ENCODE results near the gene ABCB9.
"Not testable (repeated sequence)": the region's sequence is repeated elsewhere in the genome, so short reads cannot be mapped to it uniquely, and the experiment has no call there.

ABCB9 gene

DNA sequence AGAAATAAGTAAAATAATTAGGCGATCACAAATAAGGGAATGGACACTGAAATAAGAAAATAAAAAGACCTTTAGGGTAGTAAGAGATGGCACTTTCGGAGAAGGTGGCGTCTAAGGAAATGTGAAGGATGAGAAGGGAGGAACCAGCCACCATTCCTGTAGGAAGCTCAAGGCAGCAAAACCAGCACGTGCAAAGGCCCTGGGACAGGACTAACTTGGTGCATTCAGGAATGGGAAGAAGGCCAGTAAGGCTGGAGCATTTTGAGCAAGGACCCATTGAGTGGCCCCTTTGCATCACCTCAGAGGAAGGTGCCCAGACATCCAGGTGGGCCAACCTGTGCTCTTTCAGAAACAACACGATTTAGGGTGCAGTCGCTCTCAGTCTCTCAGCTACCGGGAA is 69.6 kb downstream of the ABCB9 start:
- TF ChIP-seq, protein P1, sequence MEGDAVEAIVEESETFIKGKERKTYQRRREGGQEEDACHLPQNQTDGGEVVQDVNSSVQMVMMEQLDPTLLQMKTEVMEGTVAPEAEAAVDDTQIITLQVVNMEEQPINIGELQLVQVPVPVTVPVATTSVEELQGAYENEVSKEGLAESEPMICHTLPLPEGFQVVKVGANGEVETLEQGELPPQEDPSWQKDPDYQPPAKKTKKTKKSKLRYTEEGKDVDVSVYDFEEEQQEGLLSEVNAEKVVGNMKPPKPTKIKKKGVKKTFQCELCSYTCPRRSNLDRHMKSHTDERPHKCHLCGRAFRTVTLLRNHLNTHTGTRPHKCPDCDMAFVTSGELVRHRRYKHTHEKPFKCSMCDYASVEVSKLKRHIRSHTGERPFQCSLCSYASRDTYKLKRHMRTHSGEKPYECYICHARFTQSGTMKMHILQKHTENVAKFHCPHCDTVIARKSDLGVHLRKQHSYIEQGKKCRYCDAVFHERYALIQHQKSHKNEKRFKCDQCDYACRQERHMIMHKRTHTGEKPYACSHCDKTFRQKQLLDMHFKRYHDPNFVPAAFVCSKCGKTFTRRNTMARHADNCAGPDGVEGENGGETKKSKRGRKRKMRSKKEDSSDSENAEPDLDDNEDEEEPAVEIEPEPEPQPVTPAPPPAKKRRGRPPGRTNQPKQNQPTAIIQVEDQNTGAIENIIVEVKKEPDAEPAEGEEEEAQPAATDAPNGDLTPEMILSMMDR (IDR thresholded peaks at IDR 0.05): no peak

DNA sequence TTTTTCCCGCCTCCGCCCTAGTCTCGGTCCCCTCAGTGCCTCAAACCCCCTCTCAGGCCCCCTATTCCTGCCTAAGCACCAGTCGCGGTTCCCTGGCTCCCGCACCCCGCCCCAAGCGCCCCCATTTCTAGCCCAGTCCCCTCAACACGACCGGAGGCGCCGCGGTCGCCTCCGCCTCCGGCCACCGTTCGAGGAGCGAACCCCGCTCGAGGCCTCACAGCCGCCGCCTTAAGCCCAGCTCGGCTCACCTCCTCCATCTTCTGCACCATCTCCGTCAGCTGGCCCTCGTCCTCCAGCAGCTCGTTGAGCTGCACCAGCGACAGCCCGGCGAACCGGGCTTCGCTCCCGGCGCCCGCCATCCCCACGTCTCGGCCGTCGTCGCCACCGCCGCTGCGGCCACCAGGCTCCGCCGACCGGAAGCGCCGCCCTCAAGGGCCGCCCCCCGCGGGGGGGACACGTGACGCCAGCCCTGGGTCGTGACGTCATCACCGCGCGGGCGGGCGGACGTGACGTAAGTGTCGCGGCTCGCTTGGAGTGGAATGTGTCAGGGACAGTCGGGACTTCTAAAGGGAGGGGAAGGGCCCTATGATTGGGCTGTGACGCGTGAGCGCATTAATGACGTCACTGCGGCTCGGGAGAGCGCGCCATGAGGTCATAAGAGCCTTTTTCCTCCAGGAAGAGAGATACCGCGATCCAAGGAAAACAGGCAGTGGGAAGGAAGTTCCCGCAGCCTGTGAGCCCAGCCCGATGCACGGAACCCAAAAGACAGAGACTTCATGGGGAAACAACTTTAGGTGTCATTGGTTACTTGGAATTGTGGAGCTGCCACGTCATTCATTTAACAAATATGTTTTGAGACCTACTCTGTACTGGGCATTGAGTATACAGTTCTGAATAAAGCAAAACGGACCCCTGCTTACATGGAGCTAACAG is 70.3 kb downstream of the ABCB9 start, which contains the start of gene VPS37B:
Gene VPS37B (minus strand): TSS at position 421 of the 933 bp plus-strand sequence. CDS start 62 bp downstream, at position 359.
- peak within 1 kb of the TSS; percentile 42 for H3K27ac Mint-ChIP-seq
- H3K4me1 Mint-ChIP-seq: peaks cover 42% of the 10 kb centered on the region
- TF ChIP-seq, protein P1 (IDR thresholded peaks at IDR 0.05): no peak

More for the DNA sequence above, 69.6 kb downstream of the ABCB9 start:
- Mint-ChIP-seq H3K36me3 (ENCODE audit: low read depth) (no peaks in the 10 kb centered on the region), H3K9me3 (peaks cover 7% of the 10 kb centered on the region), H3K27me3 (ENCODE audit: low read depth, poor library complexity) (peaks cover 44% of the 10 kb centered on the region), H3K4me3 (peak overlapping the region; percentile 94), H3K27ac (no peak overlapping the region), H3K4me1 (peaks cover 36% of the 10 kb centered on the region)
- no peak for DNase-seq

DNA sequence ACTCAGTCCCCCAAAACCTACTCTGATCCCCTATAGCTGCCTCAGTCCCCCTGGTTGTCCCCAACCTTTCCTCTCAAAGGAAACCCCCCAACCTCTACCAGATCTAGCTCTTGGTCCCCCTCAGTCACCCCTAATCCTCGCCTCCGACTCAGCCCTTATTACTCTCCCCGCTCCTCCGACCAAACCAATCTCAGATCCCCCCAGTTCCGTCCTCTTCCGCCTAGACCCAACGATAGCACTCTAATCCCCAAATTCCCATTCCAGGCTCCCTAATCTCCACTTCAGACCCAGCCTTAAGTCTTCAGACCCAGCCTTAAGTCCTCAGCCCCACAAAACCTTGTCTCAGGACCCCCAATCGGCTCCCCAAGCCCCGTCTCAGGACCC is 71.0 kb downstream of the ABCB9 start:
- H3K4me1 Mint-ChIP-seq: peaks cover 48% of the 10 kb centered on the region
- H3K4me3 Mint-ChIP-seq: peak overlapping the region; percentile 94
- H3K36me3 Mint-ChIP-seq (ENCODE audit: low read depth): no peaks in the 10 kb centered on the region
- H3K27ac Mint-ChIP-seq: no peak overlapping the region
- TF ChIP-seq, protein P1 (IDR thresholded peaks at IDR 0.05): no peak
- no peak for DNase-seq
- H3K9me3 Mint-ChIP-seq: peaks cover 7% of the 10 kb centered on the region
- peaks cover 35% of the 10 kb centered on the region for H3K27me3 Mint-ChIP-seq (ENCODE audit: low read depth, poor library complexity)

More for the DNA sequence above, 70.3 kb downstream of the ABCB9 start, which contains the start of gene VPS37B:
- Mint-ChIP-seq H3K27me3 (ENCODE audit: low read depth, poor library complexity) (peaks cover 40% of the 10 kb centered on the region), H3K9me3 (peaks cover 7% of the 10 kb centered on the region), H3K36me3 (ENCODE audit: low read depth) (no peaks in the 10 kb centered on the region), H3K4me3 (peak within 1 kb of the TSS; percentile 94)
- DNase-seq: peak; percentile 87

DNA sequence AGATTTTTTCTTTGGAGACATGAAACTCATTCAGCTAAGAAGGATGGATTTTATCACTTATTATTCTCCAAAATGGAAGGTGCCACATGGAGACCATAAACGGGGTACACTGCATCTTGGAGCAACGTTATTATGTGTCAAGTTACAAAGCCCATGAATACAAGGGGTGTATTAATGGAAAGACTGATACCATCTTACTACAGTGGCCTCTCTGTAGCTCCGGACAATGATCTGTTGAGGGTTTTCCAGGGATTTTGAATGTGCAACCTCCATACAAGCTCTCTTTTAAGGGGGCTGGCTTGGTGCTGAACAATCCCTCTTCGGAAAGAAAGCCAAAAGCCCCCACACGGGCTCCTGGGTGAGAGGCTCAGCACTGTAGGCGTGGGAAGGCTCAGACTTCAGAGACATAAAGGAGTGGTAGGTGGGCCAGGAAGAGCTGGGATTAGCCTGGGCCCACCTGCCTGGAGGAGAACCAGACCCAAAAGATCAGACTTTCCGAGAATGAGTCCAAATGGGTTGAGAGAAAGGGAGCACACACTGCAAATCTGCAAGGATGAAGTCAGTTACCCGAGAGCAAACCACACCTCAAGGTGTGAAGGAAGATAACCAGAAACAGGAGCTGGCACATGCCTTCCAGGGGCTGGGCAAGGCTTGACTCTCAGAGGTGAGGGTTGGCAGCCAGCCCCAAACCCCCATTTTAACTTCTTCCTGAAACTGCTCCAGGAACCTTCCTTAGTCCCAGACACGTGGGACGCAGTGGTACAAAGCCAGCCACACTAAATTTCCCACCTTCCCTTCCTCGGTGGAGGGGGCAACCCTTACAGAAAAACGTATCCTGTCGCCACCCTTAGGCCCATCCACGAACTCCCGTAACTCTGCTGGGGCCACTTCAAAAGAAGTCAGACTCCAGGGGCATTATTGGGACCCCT is 71.8 kb downstream of the ABCB9 start:
- peaks cover 7% of the 10 kb centered on the region for H3K9me3 Mint-ChIP-seq
- peak overlapping the region; percentile 94 for H3K4me3 Mint-ChIP-seq
- no peak for DNase-seq
- TF ChIP-seq, protein P1 (IDR thresholded peaks at IDR 0.05): no peak
- H3K36me3 Mint-ChIP-seq (ENCODE audit: low read depth): no peaks in the 10 kb centered on the region
- peak overlapping the region; percentile 59 for H3K27ac Mint-ChIP-seq
- peaks cover 28% of the 10 kb centered on the region for H3K27me3 Mint-ChIP-seq (ENCODE audit: low read depth, poor library complexity)
- peaks cover 53% of the 10 kb centered on the region for H3K4me1 Mint-ChIP-seq

DNA sequence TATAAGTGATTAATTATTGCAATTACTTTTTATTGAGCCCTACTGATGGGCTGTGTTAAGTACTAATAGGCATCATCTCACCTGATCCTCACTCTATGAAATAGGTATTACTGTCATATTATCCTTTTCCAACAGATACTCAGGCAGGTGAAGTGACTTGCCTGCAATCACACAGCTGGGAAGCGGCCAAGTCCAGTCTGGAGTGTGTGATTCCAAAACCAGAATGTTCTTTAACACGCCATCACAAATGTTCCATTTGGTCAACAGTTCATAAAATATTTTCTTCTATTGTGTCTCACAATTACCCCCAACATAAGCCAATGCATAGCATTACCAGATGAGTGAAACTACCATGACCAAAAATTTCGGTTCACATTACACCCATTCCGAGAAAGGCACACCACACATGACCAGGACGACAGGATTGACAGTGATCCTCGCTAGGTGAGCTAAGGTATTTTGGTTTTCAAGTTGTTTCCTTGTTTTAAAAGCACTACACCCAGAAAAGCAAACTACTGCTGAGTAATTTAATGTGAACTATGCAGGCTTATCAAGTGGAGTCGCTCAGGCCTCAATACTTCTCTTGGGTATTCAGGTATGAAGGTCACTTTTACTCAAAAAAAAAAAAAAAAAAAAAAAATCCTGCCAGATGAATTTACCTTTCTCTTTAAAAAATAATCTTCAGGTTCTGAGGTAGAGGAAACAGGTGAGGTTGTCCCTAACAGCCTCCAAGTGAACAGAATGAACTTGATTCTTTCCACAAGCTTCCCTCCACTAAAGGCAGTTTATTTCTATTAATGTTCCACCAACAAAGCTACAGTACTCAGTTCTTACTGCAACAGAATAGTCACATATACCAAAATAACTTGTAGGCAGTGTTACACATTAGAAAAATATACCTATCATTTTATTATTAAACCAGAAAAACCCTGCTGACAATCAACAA is 72.8 kb downstream of the ABCB9 start:
- Mint-ChIP-seq H3K4me3 (peak overlapping the region; percentile 57), H3K27ac (no peak overlapping the region), H3K27me3 (ENCODE audit: low read depth, poor library complexity) (peaks cover 28% of the 10 kb centered on the region)

DNA sequence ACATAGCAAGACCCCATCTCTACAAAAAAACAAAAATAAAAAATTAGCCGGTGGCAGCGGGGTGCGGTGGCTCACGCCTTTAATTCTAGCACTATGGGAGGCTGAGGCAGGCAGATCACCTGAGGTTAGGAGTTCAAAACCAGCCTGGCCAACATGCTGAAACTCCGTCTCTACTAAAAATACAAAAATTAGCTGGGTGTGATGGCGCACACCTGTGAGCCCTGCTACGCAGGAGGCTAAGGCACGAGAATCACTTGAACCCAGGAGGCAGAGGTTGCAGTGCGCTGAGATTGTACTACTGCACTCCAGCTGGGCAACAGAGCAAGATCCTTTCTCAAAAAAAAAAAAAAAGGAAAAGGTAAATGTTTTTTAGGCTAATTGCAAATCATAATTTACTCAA is 73.5 kb downstream of the ABCB9 start:
- not testable (repeated sequence) for H3K27ac Mint-ChIP-seq; H3K36me3 Mint-ChIP-seq (ENCODE audit: low read depth); DNase-seq; H3K4me3 Mint-ChIP-seq; H3K9me3 Mint-ChIP-seq
- Mint-ChIP-seq H3K27me3 (ENCODE audit: low read depth, poor library complexity) (peaks cover 25% of the 10 kb centered on the region), H3K4me1 (peaks cover 65% of the 10 kb centered on the region)

More for the DNA sequence above, 72.8 kb downstream of the ABCB9 start:
- H3K9me3 Mint-ChIP-seq: peaks cover 7% of the 10 kb centered on the region
- H3K36me3 Mint-ChIP-seq (ENCODE audit: low read depth): no peaks in the 10 kb centered on the region
- TF ChIP-seq, protein P1 (IDR thresholded peaks at IDR 0.05): no peak
- DNase-seq: no peak
- peaks cover 60% of the 10 kb centered on the region for H3K4me1 Mint-ChIP-seq

All from nephron progenitor cell (in vitro differentiated cells).